PC-3 (cell line): Measurements from ENCODE around the gene KLHL36. TPM values are rescaled to one million over a fixed set of nuclear protein-coding genes. Genes with fewer than 3 reads are reported as not detected.
"Not testable (repeated sequence)": the region's sequence is repeated elsewhere in the genome, so short reads cannot be mapped to it uniquely, and the experiment has no call there.

ENCODE experiments used
- ATAC-seq: fragments of 200-7000 bp; cut with Tn5 transposase; 2 replicates; pipeline ENCODE4 v1.9.1; 2020; ENCODE audit warnings: mild to moderate bottlenecking, moderate library complexity
- BruUV-seq: library from RNA; stranded (reverse); fragments of 400-500 nt; replicated peaks from 2 replicates; lab custom pipeline; 2021; lab: Mats Ljungman, UMichigan
- CTCF ChIA-PET: fragments of 300-600 bp; sonication (Branson Sonifier 250); formaldehyde crosslinking; loops from one replicate; lab custom pipeline; 2022; ENCODE audit warnings: antibody characterized with exemption; lab: Charles Lee
- POLR2A ChIA-PET: fragments of 300-600 bp; sonication (Branson Sonifier 250); formaldehyde crosslinking; loops from one replicate; lab custom pipeline; 2022; ENCODE audit warnings: antibody characterized with exemption; ENCODE audit not compliant: unreplicated experiment; lab: Charles Lee
- DNase-seq: peaks from one replicate; pipeline ENCODE4 v3.0.0-alpha.2; 2015
- H2AFZ ChIP-seq: fragments of 300-600 bp; sonication (generic); 2 replicates; pipeline ENCODE4 v1.6.0; 2016; ENCODE audit warnings: antibody characterized with exemption, low read length
- H3F3A ChIP-seq: fragments of 300-600 bp; sonication (generic); one replicate; pipeline ENCODE4 v1.6.0; 2017; ENCODE audit warnings: antibody characterized with exemption, low read length, control low read depth, mild to moderate bottlenecking; ENCODE audit not compliant: unreplicated experiment
- H3K27ac ChIP-seq: fragments of 300-600 bp; sonication (generic); 2 replicates; pipeline ENCODE4 v1.5.1; 2016; ENCODE audit warnings: mild to moderate bottlenecking, low read length
- H3K27me3 ChIP-seq: fragments of 300-600 bp; sonication (generic); 2 replicates; pipeline ENCODE4 v1.6.1; 2016; ENCODE audit warnings: low read length, mixed read lengths
- H3K36me3 ChIP-seq: fragments of 300-600 bp; sonication (generic); 2 replicates; pipeline ENCODE4 v1.6.1; 2016; ENCODE audit warnings: low read depth, mixed run types, low read length, mixed read lengths
- H3K4me1 ChIP-seq: fragments of 300-600 bp; sonication (generic); 2 replicates; pipeline ENCODE4 v1.5.1; 2016; ENCODE audit warnings: low read length; ENCODE audit not compliant: insufficient read depth
- H3K4me2 ChIP-seq: fragments of 300-600 bp; sonication (generic); 2 replicates; pipeline ENCODE4 v1.6.0; 2016; ENCODE audit warnings: low read length
- H3K4me3 ChIP-seq: fragments of 300-600 bp; sonication (generic); 2 replicates; pipeline ENCODE4 v1.5.1; 2016; ENCODE audit warnings: mild to moderate bottlenecking, low read length, mixed read lengths
- H3K79me2 ChIP-seq: fragments of 300-600 bp; sonication (generic); 2 replicates; pipeline ENCODE4 v1.6.1; 2017; ENCODE audit warnings: low read length, mixed read lengths
- H3K9ac ChIP-seq: fragments of 300-600 bp; sonication (generic); 2 replicates; pipeline ENCODE4 v1.6.0; 2016; ENCODE audit warnings: mild to moderate bottlenecking, low read length
- H3K9me2 ChIP-seq: fragments of 300-600 bp; sonication (generic); replicated peaks from 2 replicates; pipeline ENCODE4 v1.6.1; 2016; ENCODE audit warnings: mixed run types, low read length, mixed read lengths
- H3K9me3 ChIP-seq: fragments of 300-600 bp; sonication (generic); 2 replicates; pipeline ENCODE4 v1.6.1; 2016; ENCODE audit warnings: low read length, mixed read lengths
- H4K20me1 ChIP-seq: fragments of 300-600 bp; sonication (generic); 2 replicates; pipeline ENCODE4 v1.6.1; 2016; ENCODE audit warnings: low read length, mixed read lengths
- EZH2 ChIP-seq: fragments of 300-600 bp; sonication (generic); IDR thresholded peaks from one replicate; pipeline ENCODE4 v1.6.1; 2017; ENCODE audit warnings: antibody characterized with exemption, mild to moderate bottlenecking, low read length; ENCODE audit not compliant: unreplicated experiment
- EZH2phosphoT487 ChIP-seq: fragments of 300-600 bp; sonication (generic); IDR thresholded peaks from 2 replicates; pipeline ENCODE4 v1.6.1; 2018; ENCODE audit warnings: mild to moderate bottlenecking, antibody characterized with exemption, low read length, borderline replicate concordance
- intact Hi-C: fragments of 100-400 bp; cut with micrococcal nuclease; formaldehyde crosslinking; loops from 2 replicates; pipeline ENCODE4 v1.9.0; 2023
- total RNA-seq: library from RNA; depleted of rRNA; stranded (reverse); fragments of >200 nt; gene quantifications from 2 replicates; pipeline ENCODE4 v1.2.3, GENCODE V29; 2014
- TF ChIP-seq, protein P1 (sequence below): fragments of 300-600 bp; sonication (generic); conservative IDR thresholded peaks from 2 replicates; pipeline ENCODE4 v1.5.1; 2017; ENCODE audit warnings: antibody characterized with exemption, low read depth, mild to moderate bottlenecking, low read length

Gene KLHL36
- total RNA-seq, 1 experiment from 2014 or later, result 33.8 TPM

DNA sequence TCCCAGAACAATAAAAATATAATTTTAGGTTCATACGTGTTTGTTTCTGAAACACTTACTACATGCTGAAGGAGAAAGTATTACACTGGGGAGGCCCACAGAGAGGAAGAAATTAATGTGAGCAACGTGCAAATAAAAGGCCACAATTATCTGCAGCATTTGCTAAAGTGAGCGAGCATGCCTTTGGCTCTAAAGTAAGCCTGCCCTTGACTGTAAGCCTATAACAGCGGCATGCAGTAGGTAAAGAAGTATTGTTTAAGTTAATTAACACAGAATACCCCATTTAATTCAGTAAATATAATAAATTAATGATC is 17.2 kb upstream of the KLHL36 start:
- POLR2A ChIA-PET, result no interaction called here

DNA sequence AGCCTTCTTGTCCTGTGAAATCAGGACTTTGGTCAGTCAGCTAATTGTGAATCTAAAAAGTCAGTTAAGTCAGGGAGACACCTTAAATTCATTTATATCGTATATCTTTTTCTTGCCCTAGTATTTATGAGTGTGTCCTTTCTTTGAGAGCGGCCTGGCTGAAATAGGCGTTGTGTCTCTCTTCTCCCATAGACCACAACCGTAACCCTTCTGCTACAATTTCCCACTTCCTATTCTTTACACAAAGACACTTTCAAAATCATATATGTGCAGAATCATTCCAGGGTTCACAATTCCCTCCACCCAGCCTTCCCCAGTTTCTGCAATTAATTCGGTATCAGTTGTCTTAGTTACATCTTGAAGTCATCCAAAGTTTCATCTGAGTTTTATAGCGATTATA is 16.4 kb upstream of the KLHL36 start:
- ATAC-seq (no peak), DNase-seq (no peak)
- no peaks in the 10 kb centered on the region for H3F3A ChIP-seq
- intact Hi-C loops, result no loop called here
- CTCF ChIA-PET, result no interaction called here
- TF ChIP-seq, protein P1, sequence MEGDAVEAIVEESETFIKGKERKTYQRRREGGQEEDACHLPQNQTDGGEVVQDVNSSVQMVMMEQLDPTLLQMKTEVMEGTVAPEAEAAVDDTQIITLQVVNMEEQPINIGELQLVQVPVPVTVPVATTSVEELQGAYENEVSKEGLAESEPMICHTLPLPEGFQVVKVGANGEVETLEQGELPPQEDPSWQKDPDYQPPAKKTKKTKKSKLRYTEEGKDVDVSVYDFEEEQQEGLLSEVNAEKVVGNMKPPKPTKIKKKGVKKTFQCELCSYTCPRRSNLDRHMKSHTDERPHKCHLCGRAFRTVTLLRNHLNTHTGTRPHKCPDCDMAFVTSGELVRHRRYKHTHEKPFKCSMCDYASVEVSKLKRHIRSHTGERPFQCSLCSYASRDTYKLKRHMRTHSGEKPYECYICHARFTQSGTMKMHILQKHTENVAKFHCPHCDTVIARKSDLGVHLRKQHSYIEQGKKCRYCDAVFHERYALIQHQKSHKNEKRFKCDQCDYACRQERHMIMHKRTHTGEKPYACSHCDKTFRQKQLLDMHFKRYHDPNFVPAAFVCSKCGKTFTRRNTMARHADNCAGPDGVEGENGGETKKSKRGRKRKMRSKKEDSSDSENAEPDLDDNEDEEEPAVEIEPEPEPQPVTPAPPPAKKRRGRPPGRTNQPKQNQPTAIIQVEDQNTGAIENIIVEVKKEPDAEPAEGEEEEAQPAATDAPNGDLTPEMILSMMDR, result no peak
- no peak for TF ChIP-seq EZH2
- TF ChIP-seq EZH2phosphoT487, result no peak
- BruUV-seq, result no TSS peak
- no peaks in the 10 kb centered on the region for H3K36me3 ChIP-seq
- H3K27ac ChIP-seq, result no peak overlapping the region
- no peaks in the 10 kb centered on the region for H3K9me2 ChIP-seq
- H3K4me2 ChIP-seq, result no peak overlapping the region
- H3K79me2 ChIP-seq, result no peaks in the 10 kb centered on the region
- no peak overlapping the region for H3K9ac ChIP-seq
- H3K27me3 ChIP-seq, result no peaks in the 10 kb centered on the region
- H3K9me3 ChIP-seq, result no peaks in the 10 kb centered on the region
- H3K4me3 ChIP-seq, result no peak overlapping the region
- POLR2A ChIA-PET, result no interaction called here
- H3K4me1 ChIP-seq, result no peaks in the 10 kb centered on the region
- H2AFZ ChIP-seq, result no peak overlapping the region
- no peaks in the 10 kb centered on the region for H4K20me1 ChIP-seq

More for the DNA sequence above, 17.2 kb upstream of the KLHL36 start:
- no peak overlapping the region for H3K4me3 ChIP-seq
- H3K9me3 ChIP-seq, result no peaks in the 10 kb centered on the region
- no peaks in the 10 kb centered on the region for H3K4me1 ChIP-seq
- ATAC-seq, result no peak
- no peak for TF ChIP-seq EZH2phosphoT487
- no peak for TF ChIP-seq EZH2
- TF ChIP-seq, protein P1, result no peak
- H3K27me3 ChIP-seq, result no peaks in the 10 kb centered on the region
- H4K20me1 ChIP-seq, result no peaks in the 10 kb centered on the region
- H3K36me3 ChIP-seq, result no peaks in the 10 kb centered on the region
- DNase-seq, result no peak
- intact Hi-C loops, result no loop called here
- BruUV-seq, result no TSS peak
- no peak overlapping the region for H2AFZ ChIP-seq
- CTCF ChIA-PET, result no interaction called here
- no peak overlapping the region for H3K4me2 ChIP-seq
- no peak overlapping the region for H3K27ac ChIP-seq
- H3K79me2 ChIP-seq, result no peaks in the 10 kb centered on the region
- H3F3A ChIP-seq, result no peaks in the 10 kb centered on the region
- H3K9ac ChIP-seq, result no peak overlapping the region
- no peaks in the 10 kb centered on the region for H3K9me2 ChIP-seq

DNA sequence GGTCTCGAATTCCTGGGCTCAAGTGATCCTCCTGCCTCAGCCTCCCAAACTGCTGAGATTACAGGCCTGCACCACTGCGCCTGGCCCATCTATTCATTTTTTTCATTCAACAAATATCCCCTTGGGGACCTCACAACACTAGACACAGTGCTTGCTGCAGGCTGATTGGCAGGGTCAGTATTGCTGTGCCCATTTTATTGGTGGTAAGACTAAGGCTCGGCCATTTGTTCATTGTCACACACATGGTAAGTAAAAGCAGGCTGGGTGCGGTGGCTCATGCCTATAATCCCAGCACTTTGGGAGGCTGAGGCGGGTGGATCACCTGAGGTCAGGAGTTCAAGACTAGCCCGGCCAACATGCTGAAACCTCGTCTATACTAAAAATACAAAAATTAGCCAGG is 15.4 kb upstream of the KLHL36 start:
- H3K9me3 ChIP-seq, H3K36me3 ChIP-seq, CTCF ChIA-PET, H3K27me3 ChIP-seq, ATAC-seq, H4K20me1 ChIP-seq, H3K27ac ChIP-seq, H3K79me2 ChIP-seq, BruUV-seq, H3K9me2 ChIP-seq, H3F3A ChIP-seq, H2AFZ ChIP-seq, H3K4me2 ChIP-seq, H3K4me3 ChIP-seq, H3K4me1 ChIP-seq, H3K9ac ChIP-seq, DNase-seq, intact Hi-C loops: not testable (repeated sequence)
- POLR2A ChIA-PET, result interaction anchor here (0.6 kb wide), 1 partner anchor 71 kb away, joined by 4 read pairs; no protein-coding TSS in a partner anchor
